ENCODE measurements around the gene HS6ST3. TPM values are rescaled to one million over a fixed set of nuclear protein-coding genes. Genes with fewer than 3 reads are reported as not detected.

HS6ST3 gene
- total and polyA plus RNA-seq, 2 donors (not counting 3 experiments of a cell fraction or from before 2014, with no cell fraction given), result 0.03 to 0.15 TPM

- no peak for FAIRE-seq
- Histone ChIP-seq H3K9ac (replicated peaks; ENCODE audit: extremely low read depth, insufficient read depth, low read length) (no peak overlapping the region), H3K27ac (ENCODE audit: insufficient read depth, low read depth, low read length) (no peak overlapping the region), H3K4me3 (replicated peaks in 1 of 3; ENCODE audit: insufficient read depth in 1 of 3, low read depth in 1 of 3, low read length in 3 of 3) (no peak overlapping the region), H3K9me3 (replicated peaks; ENCODE audit: control insufficient read depth, insufficient read depth, low read length) (no peaks in the 10 kb centered on the region), H3K4me1 (ENCODE audit: control insufficient read depth, extremely low read depth, insufficient read depth, low read length) (no peaks in the 10 kb centered on the region), H4K20me1 (replicated peaks; ENCODE audit: control insufficient read depth, extremely low read depth, insufficient read depth, low read length) (no peaks in the 10 kb centered on the region), H3K9me1 (replicated peaks; ENCODE audit: control insufficient read depth, extremely low read depth, insufficient read depth, low read length) (no peaks in the 10 kb centered on the region), H3K4me2 (ENCODE audit: insufficient read depth, low read length) (no peak overlapping the region), H3K36me3 (ENCODE audit: control insufficient read depth in 2 of 2, extremely low read depth in 1 of 2, insufficient read depth in 2 of 2, low read length in 2 of 2) (no peaks in the 10 kb centered on the region), H3K79me2 (ENCODE audit: control insufficient read depth, insufficient read depth, low read length) (no peaks in the 10 kb centered on the region), H3K27me3 (ENCODE audit: control insufficient read depth in 2 of 2, insufficient read depth in 2 of 2, low read length in 2 of 2) (peaks cover 3 to 4% of the 10 kb centered on the region in 2 experiments), H2AFZ (ENCODE audit: low read depth, low read length) (no peak overlapping the region)
- ChIA-PET POLR2A (no interaction called here), CTCF (interaction anchor here (0.5 kb wide), 1 partner anchor 483 kb away, joined by 4 read pairs; no protein-coding TSS in a partner anchor)
- TF ChIP-seq JUN (IDR thresholded peaks at IDR 0.05; ENCODE audit: borderline replicate concordance, insufficient read depth, insufficient read length, low read depth), result no peak
- TF ChIP-seq, protein P1, sequence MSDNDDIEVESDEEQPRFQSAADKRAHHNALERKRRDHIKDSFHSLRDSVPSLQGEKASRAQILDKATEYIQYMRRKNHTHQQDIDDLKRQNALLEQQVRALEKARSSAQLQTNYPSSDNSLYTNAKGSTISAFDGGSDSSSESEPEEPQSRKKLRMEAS (IDR thresholded peaks at IDR 0.05; ENCODE audit: insufficient read depth, insufficient read length), result no peak
- dilution Hi-C loops (cut with MboI; ENCODE audit: extremely low pct_ligation_motif_present, low sequenced_read_pairs) (no loop called here), intact Hi-C loops (cut with micrococcal nuclease) (no loop called here)
- no TSS peak for BruUV-seq (replicated peaks)
- no peak for DNase-seq (ENCODE audit: low read depth, low spot score)
Measured at GRCh38 chr13:96130818-96131340, 41.0 kb downstream of the HS6ST3 start.

DNA sequence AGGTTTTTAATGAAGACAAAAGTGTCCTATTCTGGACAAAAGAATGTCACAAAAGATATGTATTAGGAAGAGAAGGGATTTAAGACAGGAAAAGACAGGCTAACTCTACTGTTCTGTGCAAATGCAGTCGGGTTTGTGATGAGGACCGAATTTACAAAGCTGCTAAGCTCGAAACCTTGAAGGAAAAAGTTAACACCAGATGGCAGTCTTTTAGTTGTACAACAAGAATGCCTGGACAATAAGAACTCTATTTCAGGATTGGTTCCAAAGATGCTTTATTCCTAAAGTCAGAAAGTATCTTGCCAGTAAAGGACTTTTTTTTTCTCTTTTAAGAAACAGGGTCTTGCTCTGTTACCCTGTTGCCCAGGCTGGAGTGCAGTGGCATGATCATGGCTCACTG is 51.1 kb downstream of the HS6ST3 start:
- Histone ChIP-seq H3K79me2 (ENCODE audit: control insufficient read depth, insufficient read depth, low read length) (no peaks in the 10 kb centered on the region), H3K36me3 (ENCODE audit: control insufficient read depth in 2 of 2, extremely low read depth in 1 of 2, insufficient read depth in 2 of 2, low read length in 2 of 2) (no peaks in the 10 kb centered on the region), H3K4me1 (ENCODE audit: control insufficient read depth, extremely low read depth, insufficient read depth, low read length) (no peaks in the 10 kb centered on the region), H3K9ac (replicated peaks; ENCODE audit: extremely low read depth, insufficient read depth, low read length) (no peak overlapping the region), H3K27me3 (ENCODE audit: control insufficient read depth in 2 of 2, insufficient read depth in 2 of 2, low read length in 2 of 2) (no peaks in the 10 kb centered on the region), H3K4me3 (replicated peaks in 1 of 3; ENCODE audit: insufficient read depth in 1 of 3, low read depth in 1 of 3, low read length in 3 of 3) (no peak overlapping the region), H3K9me3 (replicated peaks; ENCODE audit: control insufficient read depth, insufficient read depth, low read length) (no peaks in the 10 kb centered on the region), H3K9me1 (replicated peaks; ENCODE audit: control insufficient read depth, extremely low read depth, insufficient read depth, low read length) (no peaks in the 10 kb centered on the region), H3K4me2 (ENCODE audit: insufficient read depth, low read length) (no peak overlapping the region), H4K20me1 (replicated peaks; ENCODE audit: control insufficient read depth, extremely low read depth, insufficient read depth, low read length) (no peaks in the 10 kb centered on the region), H3K27ac (ENCODE audit: insufficient read depth, low read depth, low read length) (no peak overlapping the region), H2AFZ (ENCODE audit: low read depth, low read length) (no peak overlapping the region)
- no peak for FAIRE-seq
- ChIA-PET POLR2A (no interaction called here), CTCF (interaction anchor here (0.8 to 3.1 kb wide), 8 partner anchors 9 to 817 kb away, joined by 3 to 18 read pairs (median 4); no protein-coding TSS in a partner anchor)
- no peak for TF ChIP-seq GATA2 (IDR thresholded peaks at IDR 0.05; ENCODE audit: insufficient read depth, insufficient read length, low read depth, low read length)
- no peak for TF ChIP-seq EZH2 (IDR thresholded peaks at IDR 0.05; ENCODE audit: borderline replicate concordance, low read depth, low read length, severe bottlenecking)
- no peak for TF ChIP-seq POLR2A (IDR thresholded peaks at IDR 0.05; ENCODE audit: low read depth, low read length)
- no peak for TF ChIP-seq FOS (IDR thresholded peaks at IDR 0.05; ENCODE audit: borderline replicate concordance, insufficient read depth, low read length)
- TF ChIP-seq MYC (IDR thresholded peaks at IDR 0.05; ENCODE audit: low read depth, low read length), result no peak
- TF ChIP-seq, protein P2, sequence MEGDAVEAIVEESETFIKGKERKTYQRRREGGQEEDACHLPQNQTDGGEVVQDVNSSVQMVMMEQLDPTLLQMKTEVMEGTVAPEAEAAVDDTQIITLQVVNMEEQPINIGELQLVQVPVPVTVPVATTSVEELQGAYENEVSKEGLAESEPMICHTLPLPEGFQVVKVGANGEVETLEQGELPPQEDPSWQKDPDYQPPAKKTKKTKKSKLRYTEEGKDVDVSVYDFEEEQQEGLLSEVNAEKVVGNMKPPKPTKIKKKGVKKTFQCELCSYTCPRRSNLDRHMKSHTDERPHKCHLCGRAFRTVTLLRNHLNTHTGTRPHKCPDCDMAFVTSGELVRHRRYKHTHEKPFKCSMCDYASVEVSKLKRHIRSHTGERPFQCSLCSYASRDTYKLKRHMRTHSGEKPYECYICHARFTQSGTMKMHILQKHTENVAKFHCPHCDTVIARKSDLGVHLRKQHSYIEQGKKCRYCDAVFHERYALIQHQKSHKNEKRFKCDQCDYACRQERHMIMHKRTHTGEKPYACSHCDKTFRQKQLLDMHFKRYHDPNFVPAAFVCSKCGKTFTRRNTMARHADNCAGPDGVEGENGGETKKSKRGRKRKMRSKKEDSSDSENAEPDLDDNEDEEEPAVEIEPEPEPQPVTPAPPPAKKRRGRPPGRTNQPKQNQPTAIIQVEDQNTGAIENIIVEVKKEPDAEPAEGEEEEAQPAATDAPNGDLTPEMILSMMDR (IDR thresholded peaks at IDR 0.05; ENCODE audit: extremely low read depth in 1 of 2, insufficient read depth in 1 of 2, low read depth in 1 of 2, low read length in 2 of 2), result no peak
- no peak for TF ChIP-seq POLR2AphosphoS5 (IDR thresholded peaks at IDR 0.05; ENCODE audit: insufficient read depth, low read depth, low read length)
- TF ChIP-seq, protein P1 (IDR thresholded peaks at IDR 0.05; ENCODE audit: insufficient read depth, insufficient read length), result no peak
- no peak for TF ChIP-seq JUN (IDR thresholded peaks at IDR 0.05; ENCODE audit: borderline replicate concordance, insufficient read depth, insufficient read length, low read depth)
- DNase-seq (ENCODE audit: low read depth, low spot score), result no peak
- dilution Hi-C loops (cut with MboI; ENCODE audit: extremely low pct_ligation_motif_present, low sequenced_read_pairs) (no loop called here), intact Hi-C loops (cut with micrococcal nuclease) (loop anchor here (5.0 kb wide), 1 partner anchor 886 kb away; no protein-coding TSS in a partner anchor)
- no TSS peak for BruUV-seq (replicated peaks)

Data from endothelial cell of umbilical vein (primary cell).